GM18520 (cell line): ENCODE results near the gene FOXF2.

Experiments used
- ATAC-seq: cut with Tn5 transposase; IDR thresholded peaks from one replicate; pipeline ENCODE4 v1.9.1; 2021; ENCODE audit not compliant: unreplicated experiment

The FOXF2 gene

GRCh38 chr6:1405221-1405620 is 15.8 kb downstream of the FOXF2 start:
- ATAC-seq: no peak

GRCh38 chr6:1406306-1407072 is 17.1 kb downstream of the FOXF2 start:
- no peak for ATAC-seq

GRCh38 chr6:1407499-1407990 is 18.2 kb downstream of the FOXF2 start:
- ATAC-seq: no peak

- no peak for ATAC-seq
Observed at GRCh38 chr6:1409774-1410465, 20.5 kb downstream of the FOXF2 start.

- ATAC-seq: no peak
Observed at GRCh38 chr6:1412901-1413300, 23.5 kb downstream of the FOXF2 start.

GRCh38 chr6:1415416-1416063 is 26.2 kb downstream of the FOXF2 start:
- ATAC-seq: no peak

- no peak for ATAC-seq
Observed at GRCh38 chr6:1416191-1416760, 26.9 kb downstream of the FOXF2 start.

GRCh38 chr6:1416820-1417219 is 27.4 kb downstream of the FOXF2 start:
- ATAC-seq: no peak

GRCh38 chr6:1417718-1418117 is 28.3 kb downstream of the FOXF2 start:
- no peak for ATAC-seq

GRCh38 chr6:1418471-1419191 is 29.3 kb downstream of the FOXF2 start:
- no peak for ATAC-seq

- no peak for ATAC-seq
Observed at GRCh38 chr6:1420382-1420781, 31.0 kb downstream of the FOXF2 start.

- no peak for ATAC-seq
Observed at GRCh38 chr6:1422290-1422689, 32.9 kb downstream of the FOXF2 start.

GRCh38 chr6:1423578-1423977 is 34.2 kb downstream of the FOXF2 start:
- no peak for ATAC-seq

- ATAC-seq: no peak
Observed at GRCh38 chr6:1424306-1424927, 35.0 kb downstream of the FOXF2 start.

- no peak for ATAC-seq
Observed at GRCh38 chr6:1426416-1426815, 37.0 kb downstream of the FOXF2 start.

GRCh38 chr6:1435806-1436205 is 46.4 kb downstream of the FOXF2 start:
- ATAC-seq: no peak

GRCh38 chr6:1436334-1437306 is 47.2 kb downstream of the FOXF2 start:
- no peak for ATAC-seq

GRCh38 chr6:1437553-1438406 is 48.4 kb downstream of the FOXF2 start:
- ATAC-seq: no peak
